HL-60 (cell line): ENCODE data around the gene EPB41L2.

ENCODE experiments used
- DNase-seq, 2 experiments: peaks; one replicate each; pipeline ENCODE4 v3.0.0-alpha.2; 2010 to 2020; ENCODE audit warnings: low read depth in 1 of 2, low spot score in 1 of 2
- H3K27ac ChIP-seq: fragments of 250-450 bp; sonication (Bioruptor Pico); replicated peaks from 2 replicates; pipeline ENCODE4 v1.5.1; 2020; ENCODE audit warnings: mild to moderate bottlenecking, moderate library complexity
- H3K27me3 ChIP-seq: fragments of 250-450 bp; sonication (Bioruptor Pico); 2 replicates; pipeline ENCODE4 v1.5.1; 2021; ENCODE audit warnings: mild to moderate bottlenecking, moderate library complexity; ENCODE audit not compliant: insufficient read depth, poor library complexity, severe bottlenecking
- H3K4me3 ChIP-seq: replicated peaks from 2 replicates; pipeline ENCODE4 v1.5.1; 2011; ENCODE audit warnings: mild to moderate bottlenecking, control low read depth, low read length; ENCODE audit not compliant: insufficient read depth
- CTCF ChIP-seq: IDR thresholded peaks from one replicate; pipeline ENCODE4 v1.5.1; 2011; ENCODE audit warnings: low read length, control low read depth, inconsistent platforms; ENCODE audit not compliant: insufficient read depth
- GABPA ChIP-seq: IDR thresholded peaks from 2 replicates; pipeline ENCODE4 v1.6.1; 2012; ENCODE audit warnings: low read depth
- POLR2AphosphoS5 ChIP-seq: IDR thresholded peaks from 2 replicates; pipeline ENCODE4 v1.6.1; 2012; ENCODE audit warnings: low read depth
- REST ChIP-seq: IDR thresholded peaks from 2 replicates; pipeline ENCODE4 v1.6.1; 2012; ENCODE audit warnings: low read depth; ENCODE audit not compliant: insufficient replicate concordance
- SPI1 ChIP-seq: IDR thresholded peaks from 2 replicates; pipeline ENCODE4 v1.6.1; 2012; ENCODE audit warnings: low read depth, mild to moderate bottlenecking, borderline replicate concordance

Gene EPB41L2

GRCh38 chr6:130853555-130854183, 209.4 kb downstream of the EPB41L2 start:
- Histone ChIP-seq H3K27ac (no peak overlapping the region), H3K4me3 (no peak overlapping the region), H3K27me3 (no peaks in the 10 kb centered on the region)
- no peak for TF ChIP-seq REST
- DNase-seq, result no peak

GRCh38 chr6:130852844-130853554, 210.0 kb downstream of the EPB41L2 start:
- Histone ChIP-seq H3K27ac (no peak overlapping the region), H3K27me3 (no peaks in the 10 kb centered on the region), H3K4me3 (no peak overlapping the region)
- no peak for DNase-seq
- no peak for TF ChIP-seq GABPA
- no peak for TF ChIP-seq POLR2AphosphoS5
- no peak for TF ChIP-seq REST
- TF ChIP-seq SPI1, result no peak
- TF ChIP-seq CTCF, result no peak

GRCh38 chr6:130851026-130851425, 212.0 kb downstream of the EPB41L2 start:
- Histone ChIP-seq H3K27ac (no peak overlapping the region), H3K4me3 (no peak overlapping the region), H3K27me3 (no peaks in the 10 kb centered on the region)
- TF ChIP-seq POLR2AphosphoS5, result no peak
- TF ChIP-seq SPI1, result no peak
- TF ChIP-seq CTCF, result no peak
- no peak for TF ChIP-seq REST
- no peak for TF ChIP-seq GABPA
- no peak for DNase-seq
